ENCODE measurements around the gene RPL29.
"Not testable (repeated sequence)": the region's sequence is repeated elsewhere in the genome, so short reads cannot be mapped to it uniquely, and the experiment has no call there.

The RPL29 gene

DNA sequence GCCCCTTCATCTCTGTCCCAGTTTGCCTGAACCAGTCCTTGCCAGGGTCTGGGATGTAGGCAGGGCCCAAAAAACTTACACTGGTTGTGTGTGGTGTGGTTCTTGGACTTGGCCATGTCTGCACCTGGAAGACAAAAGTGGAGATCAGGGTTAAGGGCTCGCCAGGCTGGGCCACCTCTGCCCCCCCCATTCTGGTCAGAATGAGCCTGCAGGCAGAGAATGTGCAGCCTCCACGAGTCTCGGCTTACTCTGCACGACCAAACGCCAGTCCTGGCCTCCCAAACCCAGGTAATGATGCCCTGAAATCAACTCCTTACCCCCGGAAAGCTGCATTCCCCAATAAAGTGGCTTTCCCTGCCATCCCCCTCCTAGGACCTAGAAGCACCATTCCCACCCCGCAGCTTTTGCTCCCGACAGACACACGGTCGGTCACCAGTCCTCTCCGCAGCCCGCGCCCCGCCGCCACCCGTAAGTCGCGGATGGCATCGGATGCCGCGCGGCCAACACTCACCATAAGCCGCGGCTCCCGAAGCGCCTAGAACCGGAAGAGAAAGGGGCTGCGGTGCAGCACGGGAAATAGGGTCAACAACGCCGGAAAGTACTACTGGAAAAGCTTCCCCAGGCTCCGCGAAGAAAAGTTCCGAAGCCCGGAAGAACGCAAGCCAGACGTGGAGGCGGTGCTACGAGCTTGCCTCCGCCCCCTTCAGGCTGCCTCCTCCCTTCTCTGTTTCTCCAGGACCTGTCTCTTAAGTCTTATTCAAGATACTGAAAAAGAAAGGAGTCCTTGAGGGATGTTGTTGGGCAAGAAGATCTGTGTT lies at the start of gene RPL29:
Gene RPL29, minus strand, starts transcription at position 550 of the 818 bp plus-strand sequence. Its CDS starts 434 bp downstream, at position 116.
- peak; percentile 95 for DNase-seq

DNA sequence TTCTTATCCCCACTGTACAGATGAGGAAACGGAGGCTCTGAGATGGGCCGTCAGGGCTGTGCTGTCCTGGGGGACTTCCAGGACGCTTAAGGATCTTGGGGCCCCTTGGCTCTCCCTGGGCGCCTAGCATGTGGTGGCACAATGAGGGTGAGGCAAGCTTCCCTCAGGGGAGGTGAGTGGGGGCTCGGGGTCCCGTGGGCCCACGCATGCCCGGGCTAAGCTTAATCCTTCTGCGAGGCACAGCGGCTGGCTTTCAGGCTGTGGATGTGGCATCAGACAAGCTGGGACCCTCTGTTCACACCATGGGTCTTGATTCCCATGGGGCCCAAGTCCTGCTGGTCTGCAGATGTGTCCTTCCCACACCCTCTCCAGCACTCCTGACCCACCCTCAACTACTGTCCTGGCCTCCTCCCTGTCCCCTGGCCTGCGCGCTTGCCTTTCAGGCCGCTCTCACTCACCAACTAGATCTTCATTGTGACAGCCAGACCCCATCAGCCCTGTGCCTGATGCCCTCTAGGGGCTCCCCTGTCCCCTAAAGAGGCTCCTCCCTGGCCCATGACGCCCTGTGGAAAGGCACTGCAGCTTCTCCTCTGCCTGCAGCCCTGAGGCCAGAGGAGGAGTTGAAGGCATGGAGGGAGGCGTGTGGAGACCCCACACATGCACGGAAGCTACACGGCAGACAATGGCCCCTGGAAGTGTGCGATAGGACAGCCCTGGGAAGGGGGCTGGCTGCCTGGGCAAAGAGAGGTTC lies 49.3 kb upstream of the RPL29 start:
- DNase-seq, result no peak

DNA sequence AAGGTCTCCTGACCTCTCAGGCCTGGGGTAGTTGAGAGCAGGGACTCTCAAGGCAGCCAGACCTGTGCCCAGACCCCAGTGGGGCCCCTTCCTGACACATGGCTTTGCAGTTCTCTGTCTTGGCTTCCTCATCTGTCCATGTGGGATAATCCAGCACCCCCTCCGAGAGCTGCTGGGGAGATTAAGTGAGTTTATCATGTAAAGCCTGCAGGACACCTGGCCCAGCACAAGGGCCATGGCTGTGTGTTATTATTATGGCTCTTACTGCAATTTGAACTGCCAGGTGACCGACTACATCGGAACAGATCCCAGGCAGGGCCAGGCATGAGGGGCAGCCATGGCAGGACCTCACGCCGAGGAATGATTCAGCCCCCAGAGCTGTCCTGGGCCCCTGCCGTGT lies 48.1 kb upstream of the RPL29 start:
- DNase-seq, result no peak

DNA sequence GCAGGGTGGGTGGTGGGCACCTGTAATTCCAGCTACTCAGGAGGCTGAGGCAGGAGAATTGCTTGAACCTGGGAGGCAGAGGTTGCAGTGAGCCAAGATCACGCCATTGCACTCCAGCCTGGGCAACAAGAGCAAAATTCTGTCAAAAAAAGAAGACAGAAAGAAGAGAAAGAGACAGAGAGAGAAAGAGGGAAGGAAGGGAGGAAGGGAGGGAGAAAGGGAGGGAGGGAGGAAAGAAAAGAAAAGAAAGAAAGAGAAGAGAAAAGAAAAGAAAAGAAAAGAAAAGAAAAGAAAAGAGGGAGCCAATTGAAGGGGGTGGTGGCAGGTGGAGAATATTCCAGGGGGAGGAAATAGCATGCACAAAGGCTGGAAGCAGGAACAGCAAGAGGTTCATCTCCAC lies 47.3 kb upstream of the RPL29 start:
- not testable (repeated sequence) for DNase-seq

DNA sequence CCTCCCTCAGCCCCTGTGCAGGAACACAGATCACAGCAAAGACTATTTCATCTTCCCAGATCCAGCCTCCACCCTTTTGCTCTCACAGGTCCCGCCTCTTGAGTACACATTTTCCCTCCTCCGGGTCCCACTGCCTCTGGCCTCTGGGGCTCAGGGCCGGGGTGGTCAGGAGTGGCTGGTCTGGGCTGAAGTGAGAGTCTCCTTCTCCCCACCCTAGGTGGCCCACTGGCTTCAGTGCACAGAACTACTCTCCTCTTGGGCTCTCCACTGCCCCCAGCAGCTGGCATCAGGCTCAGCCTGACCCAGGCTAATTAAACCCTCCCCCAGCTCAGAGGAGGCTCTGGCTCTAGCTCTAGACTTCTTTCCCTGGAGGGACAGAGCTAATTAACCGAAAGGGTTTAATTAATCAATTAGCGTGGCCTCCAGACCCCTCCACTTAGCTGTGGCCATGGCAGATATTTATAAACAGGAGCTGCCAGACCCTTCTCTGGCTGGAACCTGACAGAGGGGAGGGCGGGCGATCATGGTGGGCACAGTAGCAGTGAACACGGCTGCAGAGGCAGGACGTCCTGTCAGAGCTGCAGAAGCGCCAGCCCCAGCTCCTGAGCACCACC lies 45.5 kb upstream of the RPL29 start:
- DNase-seq, result no peak

DNA sequence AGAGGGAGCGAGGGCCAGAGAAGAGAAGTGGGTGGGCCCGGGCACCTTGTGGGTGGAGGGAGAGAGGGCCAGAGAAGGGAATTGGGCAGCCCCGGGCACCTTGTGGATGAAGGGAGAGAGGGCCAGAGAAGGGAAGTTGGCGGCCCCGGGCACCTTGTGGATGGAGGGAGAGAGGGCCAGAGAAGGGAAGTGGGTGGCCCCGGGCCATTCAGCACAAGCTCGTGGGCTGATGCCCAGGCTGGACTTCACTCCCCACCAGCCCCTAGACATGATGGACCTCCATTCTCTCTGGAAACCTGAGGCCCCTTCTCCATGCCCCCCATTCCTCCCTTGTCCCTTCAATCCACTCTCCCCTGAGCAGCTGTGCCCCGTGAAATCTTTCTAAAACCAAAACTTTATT lies 44.9 kb upstream of the RPL29 start:
- no peak for DNase-seq

DNA sequence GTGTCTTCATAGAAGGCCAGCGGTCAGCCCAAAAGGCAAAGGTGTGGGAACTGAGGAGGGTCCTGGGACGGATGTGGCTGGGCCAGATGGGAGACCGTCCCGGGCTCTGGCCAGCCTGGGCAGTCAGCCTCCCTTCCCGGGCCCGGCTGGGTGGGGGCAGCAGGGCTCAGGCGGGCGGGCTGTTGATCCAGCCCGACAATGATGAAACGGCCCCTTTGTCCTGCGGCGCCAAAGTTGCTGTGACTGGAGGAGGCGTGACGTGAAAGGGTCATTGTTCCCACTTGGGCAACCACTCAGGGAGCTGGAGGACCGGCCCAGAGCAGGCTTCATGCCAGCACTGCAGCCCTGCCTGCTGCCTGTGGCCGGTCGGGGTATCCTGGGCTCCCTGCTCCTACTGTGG lies 44.2 kb upstream of the RPL29 start:
- no peak for DNase-seq

DNA sequence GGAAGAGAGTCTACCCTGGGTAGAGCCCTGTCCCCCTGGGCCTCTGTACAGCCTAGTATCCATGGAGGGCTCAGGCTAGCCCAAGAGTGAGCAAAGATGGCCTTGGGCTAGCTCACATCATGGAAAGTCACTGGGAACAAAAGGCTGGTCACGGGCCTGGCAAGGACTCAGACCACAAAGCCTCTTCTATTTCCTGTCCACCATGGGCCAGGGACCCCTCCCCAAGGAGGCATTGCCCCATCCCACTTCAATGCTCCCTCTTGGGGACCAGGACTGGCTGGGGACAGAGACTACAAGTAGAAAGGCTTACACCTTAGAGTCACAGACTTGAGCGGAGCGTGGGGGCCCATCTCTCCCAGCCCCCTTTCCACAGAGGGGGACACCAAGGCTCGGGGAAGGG lies 43.7 kb upstream of the RPL29 start:
- no peak for DNase-seq

DNA sequence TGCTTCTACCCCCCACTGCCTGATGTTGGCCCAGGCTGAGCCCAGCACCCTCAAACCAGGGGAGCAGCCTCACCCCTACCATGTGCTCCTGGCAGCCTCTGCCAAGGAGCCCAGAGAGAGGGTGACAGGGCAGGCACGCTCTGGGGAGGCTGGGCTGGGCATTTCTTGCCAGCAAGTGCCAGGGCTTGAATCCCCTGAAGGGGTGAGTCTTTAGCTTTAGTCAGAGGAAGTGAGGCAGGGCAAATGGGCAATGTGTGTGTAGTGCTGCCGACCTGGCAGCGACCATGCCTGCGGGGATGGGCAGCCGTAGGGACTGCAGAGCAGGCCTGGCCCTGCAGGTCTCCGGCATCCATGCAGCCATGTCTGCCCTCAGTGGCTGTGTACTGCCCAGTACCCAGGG lies 42.5 kb upstream of the RPL29 start:
- no peak for DNase-seq

DNA sequence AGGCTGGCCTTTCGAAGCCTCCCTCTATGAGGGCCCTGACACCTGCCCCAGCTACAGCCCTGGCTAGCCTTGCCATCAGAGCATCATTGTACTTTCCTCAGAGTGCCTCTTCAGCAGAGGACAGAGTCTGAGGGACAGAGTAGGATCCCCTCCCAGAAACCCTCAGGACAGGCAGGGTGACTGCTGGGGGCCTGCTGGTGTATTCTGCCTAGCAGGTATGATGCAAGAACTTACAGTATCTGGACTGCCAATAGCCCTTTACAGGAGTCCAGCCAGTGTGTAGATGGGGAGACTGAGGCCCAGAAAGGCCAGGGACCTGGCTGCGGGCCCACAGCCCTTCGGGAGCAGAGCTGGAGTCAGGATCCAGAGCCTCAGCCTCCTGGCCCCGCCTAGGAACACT lies 41.6 kb upstream of the RPL29 start:
- no peak for DNase-seq

DNA sequence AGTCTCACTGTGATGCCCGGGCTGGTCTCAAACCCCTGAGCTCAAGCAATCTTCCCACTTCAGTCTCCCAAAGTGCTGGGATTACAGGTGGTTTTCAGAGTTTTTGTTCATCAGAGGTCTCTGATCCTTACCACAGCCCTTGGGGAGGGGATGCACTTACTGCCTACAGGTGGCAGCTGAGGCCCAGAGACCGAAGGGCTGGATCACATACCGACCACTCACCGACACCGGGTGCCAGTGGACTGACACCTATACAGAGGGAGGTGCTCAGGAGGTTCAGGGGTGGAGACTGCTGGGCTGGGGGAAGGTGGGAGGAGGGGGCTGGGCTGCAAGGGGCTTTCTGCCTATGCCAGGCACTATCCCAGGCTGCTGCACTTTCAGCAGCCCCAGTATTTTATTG lies 41.1 kb upstream of the RPL29 start:
- DNase-seq, result no peak

DNA sequence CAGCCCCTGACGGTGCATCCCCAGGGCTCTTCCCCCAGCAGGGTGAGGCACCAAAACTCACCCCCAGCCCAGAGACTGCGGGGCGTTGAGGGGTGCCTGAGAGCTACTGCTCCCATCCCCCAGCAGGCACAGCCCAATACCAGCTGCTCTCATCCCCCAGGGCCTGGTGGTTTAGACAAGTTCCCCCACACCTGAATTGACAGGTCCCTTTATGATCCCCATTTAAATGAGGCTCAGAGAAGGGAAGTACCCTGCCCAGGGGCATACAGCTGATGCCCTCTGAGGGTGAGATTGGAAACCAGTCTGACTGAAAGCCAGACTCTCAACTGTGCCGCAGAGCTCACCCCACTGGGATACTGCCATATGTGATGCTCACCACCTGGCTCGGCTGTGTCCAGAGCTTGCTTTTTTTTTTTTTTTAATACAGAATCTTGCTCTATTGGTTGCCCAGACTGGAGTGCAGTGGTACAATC lies 40.6 kb upstream of the RPL29 start:
- no peak for DNase-seq

DNA sequence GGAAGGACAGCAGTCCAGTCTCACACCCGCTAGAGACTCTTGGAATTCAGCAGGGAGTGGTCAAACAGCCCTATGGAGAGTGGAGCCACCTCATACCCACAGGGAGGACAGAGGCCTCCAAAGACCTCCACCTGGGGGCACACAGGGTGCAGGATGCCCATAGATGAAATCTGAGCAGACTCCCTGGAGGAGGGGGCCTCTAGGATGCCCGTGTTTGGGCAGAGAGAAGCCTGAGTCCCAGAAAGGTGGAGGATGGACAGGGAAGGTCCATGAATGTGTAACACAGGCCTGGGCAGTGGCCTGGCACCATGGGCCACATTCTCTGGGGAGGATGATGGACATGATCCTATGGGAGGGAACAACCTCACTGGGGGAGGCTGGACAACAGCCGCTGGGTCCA lies 39.0 kb upstream of the RPL29 start:
- DNase-seq, result no peak

DNA sequence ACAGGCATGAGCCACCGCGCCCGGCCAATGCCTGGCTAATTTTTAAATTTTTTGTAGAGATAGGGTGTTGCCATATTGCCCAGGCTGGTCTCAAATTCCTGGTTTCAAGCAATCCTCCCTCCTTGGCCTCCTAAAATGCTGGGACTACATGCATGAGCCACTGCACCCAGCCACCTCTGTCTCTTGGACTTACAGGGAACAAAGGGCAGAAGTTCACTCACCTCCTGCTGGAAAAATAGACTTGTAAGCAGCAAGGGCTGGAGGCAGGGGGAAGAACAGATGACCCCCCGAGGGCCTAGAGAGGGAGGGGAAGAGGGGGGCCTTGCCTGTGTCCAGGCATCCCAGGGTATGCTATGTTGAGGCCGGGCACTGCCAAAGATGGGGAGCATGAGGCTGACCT lies 38.5 kb upstream of the RPL29 start:
- no peak for DNase-seq

DNA sequence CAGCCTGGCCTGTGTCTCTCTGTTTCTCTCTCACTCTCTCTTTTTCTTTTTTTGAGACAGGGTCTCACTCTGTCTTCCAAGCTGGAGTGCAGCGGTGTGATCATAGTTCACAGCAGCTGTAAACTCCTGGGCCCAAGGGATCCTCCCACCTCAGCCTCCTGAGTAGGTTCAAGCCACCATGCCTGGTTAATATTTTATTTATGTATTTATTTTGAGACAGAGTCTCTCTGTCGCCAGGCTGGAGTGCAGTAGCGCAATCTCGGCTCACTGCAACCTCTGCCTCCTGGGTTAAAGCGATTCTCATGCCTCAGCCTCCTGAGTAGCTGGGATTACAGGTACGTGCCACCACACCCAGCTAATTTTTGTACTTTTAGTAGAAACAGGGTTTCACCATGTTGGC lies 38.1 kb upstream of the RPL29 start:
- not testable (repeated sequence) for DNase-seq

DNA sequence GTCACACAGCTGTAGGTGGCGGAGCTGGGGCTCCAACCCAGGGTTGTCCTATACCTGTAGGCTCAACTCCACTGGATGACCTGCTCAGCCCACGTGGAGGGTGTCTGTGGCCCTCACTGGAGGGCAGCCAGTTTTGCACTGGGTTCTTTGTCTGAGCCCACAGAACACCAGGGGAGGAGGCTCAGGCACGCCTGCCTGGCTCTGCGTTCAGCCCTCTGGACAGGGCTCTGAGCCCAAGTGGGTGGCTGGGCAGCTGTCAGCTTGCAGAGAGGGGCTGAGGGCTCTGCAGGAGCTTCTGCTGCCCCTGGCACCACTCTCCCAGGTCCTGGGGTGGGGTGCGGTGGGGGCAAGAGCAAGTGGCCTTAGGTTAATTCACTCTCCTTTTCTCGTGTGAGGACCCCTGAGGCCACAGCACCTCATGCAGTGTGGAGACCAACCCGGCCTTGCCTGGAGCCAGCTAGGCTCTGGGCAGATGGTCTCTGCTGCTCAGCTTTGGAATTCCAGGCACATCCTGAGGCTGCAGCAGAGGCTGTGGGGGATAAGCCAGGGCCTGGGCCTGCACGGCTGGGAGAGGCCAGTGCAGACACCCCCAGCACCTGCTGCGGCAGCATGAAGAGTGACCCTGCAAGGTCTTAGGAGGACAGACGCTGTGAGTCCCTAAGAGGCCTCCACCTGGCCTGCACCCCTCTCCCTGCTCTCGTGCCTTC lies 37.2 kb upstream of the RPL29 start:
- no peak for DNase-seq

DNA sequence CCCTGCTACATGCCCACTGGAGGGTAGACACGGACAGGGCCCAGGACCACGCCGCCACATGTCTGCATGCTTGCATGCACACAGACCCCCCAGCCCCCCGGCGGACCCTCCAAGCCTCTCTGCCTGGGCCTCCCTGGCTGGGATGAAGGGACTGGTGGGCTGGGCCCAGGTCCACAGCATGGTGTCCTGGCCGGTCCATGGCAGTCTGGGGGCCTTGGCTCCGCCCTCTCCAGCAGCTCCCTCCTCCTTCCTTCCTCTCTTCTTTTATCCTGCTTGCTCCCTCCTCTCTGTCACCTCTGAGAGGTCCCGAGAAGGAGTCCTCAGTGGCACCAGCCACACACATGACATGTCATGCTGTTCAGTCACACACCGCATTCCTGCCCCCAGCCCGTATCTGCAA lies 36.2 kb upstream of the RPL29 start:
- DNase-seq, result no peak

DNA sequence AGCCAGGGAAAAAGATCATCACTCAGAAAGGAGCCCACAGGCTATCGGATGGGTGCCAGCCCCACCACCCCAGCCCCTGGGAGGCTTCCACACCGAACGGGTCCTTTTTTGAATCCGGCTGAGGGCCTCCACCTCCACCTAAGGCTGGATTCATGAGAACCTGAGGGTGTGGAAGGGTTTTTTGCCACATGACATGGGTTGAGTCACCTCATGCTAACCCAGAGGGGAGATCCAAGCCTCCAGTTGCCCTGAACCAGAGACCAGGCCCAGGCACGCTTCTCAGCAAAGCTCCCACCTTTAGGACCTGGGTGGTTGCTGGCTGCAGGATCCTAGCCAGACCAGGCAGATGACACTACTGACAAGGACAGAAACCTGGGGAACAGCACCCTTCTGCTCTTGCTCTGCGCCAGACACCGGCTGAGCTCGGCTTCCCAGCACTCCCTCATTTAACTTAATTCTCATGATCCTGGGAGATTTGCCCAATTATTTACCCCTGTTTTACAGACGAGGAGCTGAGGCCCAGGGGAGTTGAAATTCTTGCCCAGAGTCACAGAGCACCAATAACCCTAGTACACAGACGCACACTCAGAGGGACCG lies 35.1 kb upstream of the RPL29 start:
- no peak for DNase-seq

DNA sequence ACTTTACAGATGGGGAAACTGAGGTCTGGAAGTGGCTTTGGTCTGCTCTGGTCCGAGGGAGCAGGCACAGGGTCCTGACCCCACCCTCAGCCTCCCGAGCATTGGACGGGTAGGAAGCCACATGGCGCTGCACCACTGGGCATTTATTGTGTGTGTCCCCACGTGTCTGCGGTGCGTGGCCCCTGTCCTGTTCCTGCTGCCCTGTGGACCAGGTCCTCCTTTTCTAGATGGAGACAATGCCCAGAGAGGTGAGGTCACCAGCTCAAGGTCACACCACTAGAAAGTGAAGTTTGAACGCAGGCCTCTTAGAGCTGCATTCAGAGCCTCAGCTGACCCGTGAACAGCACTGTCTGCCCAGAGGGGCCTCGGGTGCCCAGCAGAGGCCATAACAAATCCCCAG lies 33.8 kb upstream of the RPL29 start:
- DNase-seq, result no peak

DNA sequence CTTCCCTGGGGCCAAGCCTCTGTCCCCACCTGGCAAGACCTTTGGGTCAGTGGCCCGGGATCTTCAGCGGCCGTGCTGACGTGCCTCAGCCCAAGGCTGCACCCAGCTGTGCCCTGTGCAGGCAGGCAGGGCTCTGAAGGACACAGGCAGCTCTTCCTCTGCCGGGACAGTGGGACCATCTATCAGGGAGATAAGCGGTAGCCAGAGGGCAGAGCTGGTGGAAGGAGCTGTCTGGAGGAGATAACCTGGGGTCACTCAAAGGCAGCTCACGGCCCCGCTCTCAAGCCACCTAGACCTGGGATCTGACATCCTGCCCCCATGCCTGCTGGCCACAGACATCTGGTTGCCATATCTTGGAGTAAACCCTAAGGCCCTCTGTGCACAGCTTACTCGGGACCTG lies 33.4 kb upstream of the RPL29 start:
- no peak for DNase-seq

DNA sequence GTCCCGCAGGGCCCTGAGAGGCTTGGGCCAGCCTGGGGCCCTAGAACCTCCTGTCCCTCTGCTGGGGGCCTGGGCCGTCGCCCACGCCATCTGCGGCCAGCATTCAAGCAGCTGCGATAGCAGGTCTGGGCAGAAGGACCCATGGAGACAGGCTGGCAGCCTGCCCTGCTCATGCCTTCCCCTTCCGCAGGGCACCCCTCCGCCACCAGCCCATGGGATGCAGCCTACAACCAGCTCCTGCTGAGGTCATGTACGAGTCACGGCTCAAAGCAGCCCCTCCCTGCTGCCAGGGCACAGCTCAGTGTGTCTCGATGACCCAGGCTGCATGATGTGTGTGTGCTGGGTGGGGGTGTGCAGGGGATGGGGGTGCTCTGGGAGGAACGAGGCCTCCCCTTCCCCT lies 32.9 kb upstream of the RPL29 start:
- DNase-seq, result no peak

DNA sequence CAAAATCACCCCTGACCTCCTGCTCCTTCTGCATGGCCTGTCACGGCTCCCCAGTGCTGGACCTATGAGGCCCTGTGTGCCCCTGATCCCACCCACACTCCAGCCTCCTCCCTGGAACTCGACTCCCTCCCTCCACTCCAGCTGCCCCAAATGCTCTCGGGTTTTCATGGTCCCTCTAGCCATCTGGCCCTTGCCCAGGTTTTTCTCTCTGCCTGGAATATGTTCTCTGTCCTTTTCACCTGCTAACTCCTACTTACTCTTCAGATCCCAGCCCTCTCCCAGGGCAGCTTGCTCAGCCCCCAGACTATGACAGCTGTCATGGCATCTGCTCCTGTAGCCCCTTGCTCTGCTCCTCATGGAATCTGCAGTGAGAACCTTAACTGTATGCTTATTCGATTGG lies 30.3 kb upstream of the RPL29 start:
- DNase-seq, result no peak

DNA sequence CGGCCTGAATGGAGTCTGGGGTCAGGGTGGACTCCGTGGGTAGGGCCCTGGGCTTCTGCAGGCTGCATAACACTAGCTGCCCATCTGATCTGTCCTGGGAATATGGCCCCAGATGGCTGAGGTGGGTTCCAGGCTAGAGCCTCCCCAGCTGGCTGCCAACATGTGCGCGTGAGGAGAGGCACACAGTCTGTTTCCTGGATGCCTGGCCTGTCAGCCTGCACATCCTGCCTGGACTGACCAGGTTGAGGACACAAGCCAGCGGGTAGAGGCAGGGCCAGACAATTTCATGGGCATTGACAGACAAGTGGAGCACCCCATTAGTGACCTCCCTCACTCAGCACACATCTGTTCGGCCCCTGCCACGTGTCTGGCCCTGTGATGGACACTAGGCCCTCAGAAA lies 29.8 kb upstream of the RPL29 start:
- DNase-seq, result no peak

Data from activated CD4-positive, alpha-beta T cell treated with anti-CD3 and anti-CD28 coated beads for 48 hours (primary cell).